HG03066 (cell line): ENCODE measurements around the gene UCN3.

Source experiments
- ATAC-seq: cut with Tn5 transposase; IDR thresholded peaks from one replicate; pipeline ENCODE4 v1.9.1; 2021; ENCODE audit warnings: low read depth; ENCODE audit not compliant: unreplicated experiment

Gene UCN3

GRCh38 chr10:5364890-5365338 lies at the start of gene UCN3:
TSS of gene UCN3 (plus strand) at chr10:5364966. CDS start at chr10:5373721, 8,755 bp downstream.
- ATAC-seq, result no peak

GRCh38 chr10:5317547-5318107 lies 47.1 kb upstream of the UCN3 start:
- ATAC-seq, result no peak

- no peak for ATAC-seq
Measured at GRCh38 chr10:5318148-5318547, 46.6 kb upstream of the UCN3 start.

GRCh38 chr10:5319863-5320262 lies 44.9 kb upstream of the UCN3 start:
- ATAC-seq, result no peak

GRCh38 chr10:5321273-5321672 lies 43.5 kb upstream of the UCN3 start:
- no peak for ATAC-seq

- no peak for ATAC-seq
Measured at GRCh38 chr10:5323446-5323845, 41.3 kb upstream of the UCN3 start.

GRCh38 chr10:5325076-5325475 lies 39.7 kb upstream of the UCN3 start:
- no peak for ATAC-seq

GRCh38 chr10:5334196-5334880 lies 30.4 kb upstream of the UCN3 start:
- ATAC-seq, result no peak

GRCh38 chr10:5338010-5338409 lies 26.8 kb upstream of the UCN3 start:
- ATAC-seq, result no peak

GRCh38 chr10:5343092-5343491 lies 21.7 kb upstream of the UCN3 start:
- no peak for ATAC-seq

- ATAC-seq, result no peak
Measured at GRCh38 chr10:5343561-5343960, 21.2 kb upstream of the UCN3 start.

GRCh38 chr10:5343979-5344378 lies 20.8 kb upstream of the UCN3 start:
- no peak for ATAC-seq

- no peak for ATAC-seq
Measured at GRCh38 chr10:5344746-5345145, 20.0 kb upstream of the UCN3 start.

GRCh38 chr10:5346881-5347280 lies 17.9 kb upstream of the UCN3 start:
- ATAC-seq, result no peak

GRCh38 chr10:5349362-5349761 lies 15.4 kb upstream of the UCN3 start:
- ATAC-seq, result no peak

GRCh38 chr10:5354068-5354467 lies 10.7 kb upstream of the UCN3 start:
- peak; percentile 78 for ATAC-seq

GRCh38 chr10:5355594-5356301 lies 9.0 kb upstream of the UCN3 start:
- no peak for ATAC-seq

GRCh38 chr10:5356302-5356763 lies 8.4 kb upstream of the UCN3 start:
- no peak for ATAC-seq

GRCh38 chr10:5360318-5360915 lies 4.3 kb upstream of the UCN3 start:
- ATAC-seq, result no peak

- ATAC-seq, result no peak
Measured at GRCh38 chr10:5361966-5362365, 2.8 kb upstream of the UCN3 start.

GRCh38 chr10:5362873-5363272 lies 1.9 kb upstream of the UCN3 start:
- ATAC-seq, result no peak
